GM12875 (cell line): ENCODE measurements around the gene CERS6.

Source experiments
- H3K4me3 ChIP-seq: one replicate; pipeline ENCODE4 v1.5.1; 2011; ENCODE audit warnings: low read depth, low read length, control low read depth
- CTCF ChIP-seq: IDR thresholded peaks from 2 replicates; pipeline ENCODE4 v1.5.1; 2011; ENCODE audit warnings: low read depth, mild to moderate bottlenecking, control low read depth, inconsistent platforms, low read length, moderate library complexity, borderline replicate concordance; ENCODE audit not compliant: insufficient read depth

The CERS6 gene

DNA sequence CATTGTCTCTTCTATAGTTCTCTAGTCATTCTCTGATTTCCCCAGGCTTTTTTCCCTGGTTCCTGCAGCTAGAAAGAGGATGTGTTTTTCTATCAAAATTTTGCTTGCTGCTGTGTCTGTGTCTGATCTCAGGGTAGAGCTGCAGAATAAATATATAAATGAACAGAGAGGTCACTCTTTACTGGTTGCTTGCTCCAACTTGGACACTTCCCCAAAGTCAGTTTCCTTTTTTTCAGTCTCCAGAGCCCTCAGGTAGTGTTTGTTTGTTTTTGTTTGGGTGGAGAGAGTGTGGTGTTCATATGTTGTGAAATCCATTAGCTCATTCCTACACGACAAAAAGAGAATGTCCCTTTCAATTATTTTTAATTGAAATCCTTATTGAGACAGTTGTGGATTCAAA is 85.8 kb downstream of the CERS6 start:
- H3K4me3 ChIP-seq = no peak overlapping the region
- no peak for TF ChIP-seq CTCF

GRCh38 chr2:168543037-168543436 is 87.0 kb downstream of the CERS6 start:
- H3K4me3 ChIP-seq = no peak overlapping the region
- TF ChIP-seq CTCF = no peak

- no peak for TF ChIP-seq CTCF
- no peak overlapping the region for H3K4me3 ChIP-seq
Measured at GRCh38 chr2:168543935-168544334, 87.9 kb downstream of the CERS6 start.

GRCh38 chr2:168545439-168546082 is 89.5 kb downstream of the CERS6 start:
- no peak overlapping the region for H3K4me3 ChIP-seq
- TF ChIP-seq CTCF = no peak

- no peak for TF ChIP-seq CTCF
Measured at GRCh38 chr2:168550670-168551069, 94.6 kb downstream of the CERS6 start.

GRCh38 chr2:168552450-168552856 is 96.4 kb downstream of the CERS6 start:
- TF ChIP-seq CTCF = no peak
- H3K4me3 ChIP-seq = no peak overlapping the region

More at GRCh38 chr2:168550670-168551069, 94.6 kb downstream of the CERS6 start:
- H3K4me3 ChIP-seq = no peak overlapping the region

- no peak overlapping the region for H3K4me3 ChIP-seq
- no peak for TF ChIP-seq CTCF
Measured at GRCh38 chr2:168555283-168555682, 99.2 kb downstream of the CERS6 start.
